ENCODE measurements around the gene MVD. TPM values are rescaled to one million over a fixed set of nuclear protein-coding genes. Genes with fewer than 3 reads are reported as not detected.

Gene MVD
- total and polyA plus RNA-seq, 10 of the 15 experiments (the other 5 are each of a cell fraction or from before 2014, with no cell fraction given), result 5.0 to 147 (median 65.0) TPM

GRCh38 chr16:88655053-88655732 lies 7.7 kb downstream of the MVD start:
- Histone ChIP-seq H3K4me3 (no peak overlapping the region), H3K27ac (ENCODE audit: control insufficient read depth, insufficient read depth) (no peak overlapping the region), H3K4me2 (ENCODE audit: control insufficient read depth, insufficient read depth) (no peak overlapping the region), H3K9me3 (replicated peaks; ENCODE audit: control insufficient read depth, insufficient read depth, low read length) (no peaks in the 10 kb centered on the region), H3K36me3 (ENCODE audit: control insufficient read depth in 2 of 2, insufficient read depth in 2 of 2, low read length in 1 of 2) (peaks cover 6 to 19% of the 10 kb centered on the region in 2 experiments), H3K79me2 (ENCODE audit: control insufficient read depth, insufficient read depth, low read length) (peaks cover 26% of the 10 kb centered on the region), H3K9ac (ENCODE audit: control insufficient read depth, insufficient read depth, low read length) (no peak overlapping the region), H2AFZ (ENCODE audit: control insufficient read depth, low read depth, low read length) (no peak overlapping the region), H3K4me1 (ENCODE audit: control insufficient read depth, insufficient read depth, low read length) (peaks cover 11% of the 10 kb centered on the region), H3K27me3 (replicated peaks in 1 of 2; ENCODE audit: control insufficient read depth in 2 of 2, insufficient read depth in 2 of 2, low read length in 1 of 2) (no peaks in the 10 kb centered on the region), H4K20me1 (ENCODE audit: control insufficient read depth, insufficient read depth) (no peaks in the 10 kb centered on the region)
- ChIA-PET POLR2A (no interaction called here), CTCF (no interaction called here), SMC1A (ENCODE audit: uncharacterized antibody, unreplicated experiment) (no interaction called here), RAD21 (ENCODE audit: unreplicated experiment) (no interaction called here)
- FAIRE-seq (no peak), ATAC-seq (no peak), DNase-seq (ENCODE audit: low read depth, low spot score) (no peak)
- intact Hi-C loops (cut with micrococcal nuclease; ENCODE audit: unreplicated experiment) (no loop called here), in situ Hi-C loops (cut with MboI) (no loop called here)
- WGBS (ENCODE audit: insufficient coverage, insufficient replicate concordance, low lambda C conversion rate, missing lambda C conversion rate), result 95% methylated on average over 50 of the region's 50 CpGs
- no TSS peak for BruUV-seq (replicated peaks)
- TF ChIP-seq MTA3 (IDR thresholded peaks at IDR 0.05; ENCODE audit: borderline replicate concordance, low read length), result no peak
- no peak for TF ChIP-seq SIN3A (IDR thresholded peaks at IDR 0.05; ENCODE audit: low read depth, low read length)
- TF ChIP-seq IRF3 (IDR thresholded peaks at IDR 0.05), result no peak
- TF ChIP-seq NFYA (IDR thresholded peaks at IDR 0.05; ENCODE audit: borderline replicate concordance, low read depth, low read length), result no peak
- no peak for TF ChIP-seq TARDBP (IDR thresholded peaks at IDR 0.05; ENCODE audit: borderline replicate concordance)
- no peak for TF ChIP-seq HDAC6 (IDR thresholded peaks at IDR 0.05; ENCODE audit: unreplicated experiment)
- no peak for TF ChIP-seq USF2 (IDR thresholded peaks at IDR 0.05; ENCODE audit: borderline replicate concordance, low read depth, low read length)
- TF ChIP-seq E4F1 (IDR thresholded peaks at IDR 0.05; ENCODE audit: borderline replicate concordance, partially characterized antibody), result no peak
- TF ChIP-seq SREBF2 (IDR thresholded peaks at IDR 0.05; ENCODE audit: low read length), result no peak
- TF ChIP-seq EZH2 (IDR thresholded peaks at IDR 0.05; ENCODE audit: borderline replicate concordance, control insufficient read depth, low read depth, low read length), result no peak
- no peak for TF ChIP-seq MAX (IDR thresholded peaks at IDR 0.05; ENCODE audit: low read depth, low read length)
- TF ChIP-seq RB1 (IDR thresholded peaks at IDR 0.05; ENCODE audit: borderline replicate concordance), result no peak
- no peak for TF ChIP-seq JUND (IDR thresholded peaks at IDR 0.05; ENCODE audit: low read depth, low read length)
- no peak for TF ChIP-seq NR2C2 (IDR thresholded peaks at IDR 0.05; ENCODE audit: borderline replicate concordance, control insufficient read depth, insufficient read length, low read depth)
- no peak for TF ChIP-seq SKIL (IDR thresholded peaks at IDR 0.05; ENCODE audit: low read depth, poor library complexity, severe bottlenecking)

Data from GM12878 (cell line).